ENCODE data around the gene IFI44L. TPM values are rescaled to one million over a fixed set of nuclear protein-coding genes. Genes with fewer than 3 reads are reported as not detected.

Gene IFI44L
- total RNA-seq, 1 donor from 2014 or later: 0.05 TPM

GRCh38 chr1:78620666-78621065 lies 418 bp downstream of the IFI44L start:
- Mint-ChIP-seq H3K4me3 (no peak overlapping the region), H3K27me3 (ENCODE audit: low read depth) (no peaks in the 10 kb centered on the region), H3K4me1 (peaks cover 8% of the 10 kb centered on the region), H3K9me3 (no peaks in the 10 kb centered on the region), H3K36me3 (ENCODE audit: low read depth) (no peaks in the 10 kb centered on the region), H3K27ac (ENCODE audit: unreplicated experiment) (no peak overlapping the region)
- no peak for TF ChIP-seq CTCF (conservative IDR thresholded peaks at IDR 0.05)
- DNase-seq (ENCODE audit: low read depth, low spot score): no peak

GRCh38 chr1:78622548-78622947 lies 2.3 kb downstream of the IFI44L start:
- no peaks in the 10 kb centered on the region for H3K36me3 Mint-ChIP-seq (ENCODE audit: low read depth)
- no peaks in the 10 kb centered on the region for H3K9me3 Mint-ChIP-seq
- DNase-seq (ENCODE audit: low read depth, low spot score): no peak
- no peak overlapping the region for H3K4me3 Mint-ChIP-seq
- no peaks in the 10 kb centered on the region for H3K27me3 Mint-ChIP-seq (ENCODE audit: low read depth)
- peaks cover 6% of the 10 kb centered on the region for H3K4me1 Mint-ChIP-seq
- no peak overlapping the region for H3K27ac Mint-ChIP-seq (ENCODE audit: unreplicated experiment)
- no peak for TF ChIP-seq CTCF (conservative IDR thresholded peaks at IDR 0.05)

GRCh38 chr1:78624035-78624434 lies 3.8 kb downstream of the IFI44L start:
- Mint-ChIP-seq H3K27me3 (ENCODE audit: low read depth) (no peaks in the 10 kb centered on the region), H3K36me3 (ENCODE audit: low read depth) (no peaks in the 10 kb centered on the region), H3K9me3 (no peaks in the 10 kb centered on the region), H3K4me3 (no peak overlapping the region), H3K27ac (ENCODE audit: unreplicated experiment) (no peak overlapping the region), H3K4me1 (no peaks in the 10 kb centered on the region)
- no peak for TF ChIP-seq CTCF (conservative IDR thresholded peaks at IDR 0.05)
- DNase-seq (ENCODE audit: low read depth, low spot score): no peak

GRCh38 chr1:78627321-78627720 lies 7.1 kb downstream of the IFI44L start:
- Mint-ChIP-seq H3K27me3 (ENCODE audit: low read depth) (peaks cover 4% of the 10 kb centered on the region), H3K36me3 (ENCODE audit: low read depth) (no peaks in the 10 kb centered on the region), H3K4me1 (no peaks in the 10 kb centered on the region), H3K4me3 (no peak overlapping the region), H3K27ac (ENCODE audit: unreplicated experiment) (no peak overlapping the region), H3K9me3 (no peaks in the 10 kb centered on the region)
- no peak for TF ChIP-seq CTCF (conservative IDR thresholded peaks at IDR 0.05)
- no peak for DNase-seq (ENCODE audit: low read depth, low spot score)

GRCh38 chr1:78630600-78630999 lies 10.4 kb downstream of the IFI44L start:
- Mint-ChIP-seq H3K4me1 (no peaks in the 10 kb centered on the region), H3K9me3 (no peaks in the 10 kb centered on the region), H3K27ac (ENCODE audit: unreplicated experiment) (no peak overlapping the region), H3K27me3 (ENCODE audit: low read depth) (peaks cover 13% of the 10 kb centered on the region), H3K36me3 (ENCODE audit: low read depth) (no peaks in the 10 kb centered on the region), H3K4me3 (no peak overlapping the region)
- no peak for DNase-seq (ENCODE audit: low read depth, low spot score)
- no peak for TF ChIP-seq CTCF (conservative IDR thresholded peaks at IDR 0.05)

- no peak overlapping the region for H3K4me3 Mint-ChIP-seq
- peaks cover 28% of the 10 kb centered on the region for H3K27me3 Mint-ChIP-seq (ENCODE audit: low read depth)
- no peaks in the 10 kb centered on the region for H3K9me3 Mint-ChIP-seq
- no peaks in the 10 kb centered on the region for H3K36me3 Mint-ChIP-seq (ENCODE audit: low read depth)
- H3K4me1 Mint-ChIP-seq: no peaks in the 10 kb centered on the region
- no peak for DNase-seq (ENCODE audit: low read depth, low spot score)
- TF ChIP-seq CTCF (conservative IDR thresholded peaks at IDR 0.05): no peak
- H3K27ac Mint-ChIP-seq (ENCODE audit: unreplicated experiment): no peak overlapping the region
Measured at GRCh38 chr1:78633209-78633608, 13.0 kb downstream of the IFI44L start.

Data from neural crest cell (in vitro differentiated cells).